WTC11 (cell line): Measurements from ENCODE around the gene SLC26A3. TPM values are rescaled to one million over a fixed set of nuclear protein-coding genes. Genes with fewer than 3 reads are reported as not detected.

Experiments
- ATAC-seq: fragments of 200-7000 bp; cut with Tn5 transposase; 2 replicates; pipeline ENCODE4 v1.10.0; 2021; ENCODE audit warnings: mild to moderate bottlenecking, moderate library complexity
- CTCF ChIA-PET: fragments of 300-600 bp; sonication (Branson Sonifier 250); formaldehyde crosslinking; loops from one replicate; lab custom pipeline; 2021; ENCODE audit warnings: antibody characterized with exemption; lab: Charles Lee
- POLR2A ChIA-PET: fragments of 350-600 bp; sonication (Branson Sonifier 250); formaldehyde crosslinking; loops from one replicate; lab custom pipeline; 2021; ENCODE audit warnings: antibody characterized with exemption; lab: Charles Lee
- DNase-seq: peaks from one replicate; pipeline ENCODE4 v3.0.0; 2021; ENCODE audit warnings: low spot score
- H3K27ac Mint-ChIP-seq: 2 replicates; pipeline ENCODE4 v1.8.0; 2021; ENCODE audit warnings: mixed read lengths
- H3K27me3 Mint-ChIP-seq: 2 replicates; pipeline ENCODE4 v1.8.0; 2021; ENCODE audit warnings: low read depth, mild to moderate bottlenecking, moderate library complexity, mixed read lengths
- H3K36me3 Mint-ChIP-seq: 2 replicates; pipeline ENCODE4 v1.8.0; 2021; ENCODE audit warnings: mixed read lengths
- H3K4me1 Mint-ChIP-seq: 2 replicates; pipeline ENCODE4 v1.8.0; 2022; ENCODE audit warnings: mixed read lengths
- H3K4me3 Mint-ChIP-seq: 2 replicates; pipeline ENCODE4 v1.8.0; 2021; ENCODE audit warnings: mild to moderate bottlenecking, moderate library complexity, mixed read lengths
- H3K9me3 Mint-ChIP-seq: 2 replicates; pipeline ENCODE4 v1.8.0; 2021; ENCODE audit warnings: mixed read lengths
- AFF4 ChIP-seq: sonication (generic); formaldehyde crosslinking; IDR thresholded peaks from 2 replicates; pipeline ENCODE4 v1.8.1; 2023; ENCODE audit warnings: mild to moderate bottlenecking, missing genetic modification reagents, borderline replicate concordance
- ATF2 ChIP-seq: sonication (generic); formaldehyde crosslinking; IDR thresholded peaks from 2 replicates; pipeline ENCODE4 v1.8.1; 2022; ENCODE audit warnings: low read depth, missing genetic modification reagents, borderline replicate concordance
- GABPB1 ChIP-seq: sonication (generic); formaldehyde crosslinking; IDR thresholded peaks from 2 replicates; pipeline ENCODE4 v1.8.1; 2023; ENCODE audit warnings: mild to moderate bottlenecking, missing genetic modification reagents
- GTF2I ChIP-seq: fragments of 250-450 bp; sonication (Bioruptor Pico); conservative IDR thresholded peaks from 2 replicates; pipeline ENCODE4 v1.4.0; 2021; ENCODE audit warnings: mild to moderate bottlenecking
- HMGA2 ChIP-seq: fragments of 250-450 bp; sonication (Bioruptor Pico); IDR thresholded peaks from 2 replicates; pipeline ENCODE4 v1.4.0; 2021; ENCODE audit warnings: mild to moderate bottlenecking, moderate library complexity
- IRF2 ChIP-seq: sonication (generic); formaldehyde crosslinking; IDR thresholded peaks from 2 replicates; pipeline ENCODE4 v1.8.0; 2022; ENCODE audit warnings: low read depth, missing genetic modification reagents, borderline replicate concordance
- MXD4 ChIP-seq: fragments of 250-450 bp; sonication (Bioruptor Pico); IDR thresholded peaks from 2 replicates; pipeline ENCODE4 v1.8.0; 2021; ENCODE audit warnings: mild to moderate bottlenecking, moderate library complexity, borderline replicate concordance
- NFYB ChIP-seq: sonication (generic); formaldehyde crosslinking; conservative IDR thresholded peaks from 2 replicates; pipeline ENCODE4 v1.8.0; 2022; ENCODE audit warnings: low read depth, missing genetic modification reagents
- NR1H2 ChIP-seq: sonication (generic); formaldehyde crosslinking; IDR thresholded peaks from 2 replicates; pipeline ENCODE4 v1.9.0; 2021; ENCODE audit warnings: mild to moderate bottlenecking, moderate library complexity, missing genetic modification reagents
- TCF7 ChIP-seq: sonication (generic); formaldehyde crosslinking; IDR thresholded peaks from 2 replicates; pipeline ENCODE4 v1.8.0; 2022; ENCODE audit warnings: mild to moderate bottlenecking, low read depth, missing genetic modification reagents, moderate library complexity
- TP53 ChIP-seq: sonication (generic); formaldehyde crosslinking; IDR thresholded peaks from 2 replicates; pipeline ENCODE4 v1.8.1; 2023; ENCODE audit warnings: mild to moderate bottlenecking, missing genetic modification reagents
- USF1 ChIP-seq: sonication (generic); formaldehyde crosslinking; IDR thresholded peaks from 2 replicates; pipeline ENCODE4 v1.8.0; 2022; ENCODE audit warnings: mild to moderate bottlenecking, missing genetic modification reagents
- USF2 ChIP-seq: sonication (generic); formaldehyde crosslinking; IDR thresholded peaks from 2 replicates; pipeline ENCODE4 v1.8.1; 2023; ENCODE audit warnings: mild to moderate bottlenecking, missing genetic modification reagents, moderate library complexity
- total RNA-seq: library from RNA; stranded (reverse); gene quantifications from 3 replicates; pipeline ENCODE4 v1.2.3, GENCODE V29; 2021
- TF ChIP-seq, protein P1 (sequence below): sonication (generic); formaldehyde crosslinking; IDR thresholded peaks from 2 replicates; pipeline ENCODE4 v1.8.1; 2023; ENCODE audit warnings: mild to moderate bottlenecking, missing genetic modification reagents, moderate library complexity
- TF ChIP-seq, protein P2 (sequence below): sonication (generic); formaldehyde crosslinking; IDR thresholded peaks from 2 replicates; pipeline ENCODE4 v1.8.0; 2023; ENCODE audit warnings: missing genetic modification reagents
- TF ChIP-seq, protein P3 (sequence below): sonication (generic); formaldehyde crosslinking; IDR thresholded peaks from 2 replicates; pipeline ENCODE4 v1.8.0; 2022; ENCODE audit warnings: mild to moderate bottlenecking, missing genetic modification reagents

The SLC26A3 gene
- total RNA-seq, 1 experiment from 2014 or later, result 0.28 TPM

GRCh38 chr7:107836237-107837144 is 33.5 kb upstream of the SLC26A3 start:
- Mint-ChIP-seq H3K4me1 (no peaks in the 10 kb centered on the region), H3K27me3 (no peaks in the 10 kb centered on the region), H3K9me3 (peaks cover 7% of the 10 kb centered on the region; the same call in 1 of the 2 replicates), H3K36me3 (no peaks in the 10 kb centered on the region), H3K4me3 (no peak overlapping the region), H3K27ac (no peak overlapping the region)
- DNase-seq, result no peak
- ATAC-seq, result no peak
- CTCF ChIA-PET, result no interaction called here
- TF ChIP-seq IRF2 (CRISPR knock-in tag) (no peak), USF2 (CRISPR knock-in tag) (no peak), USF1 (CRISPR knock-in tag) (no peak), TP53 (no peak), HMGA2 (CRISPR knock-in tag) (no peak), GTF2I (CRISPR knock-in tag) (no peak), MXD4 (CRISPR knock-in tag) (no peak), TCF7 (CRISPR knock-in tag) (no peak), NFYB (no peak), NR1H2 (CRISPR knock-in tag) (no peak), AFF4 (no peak), GABPB1 (no peak), ATF2 (no peak)
- TF ChIP-seq, protein P1, sequence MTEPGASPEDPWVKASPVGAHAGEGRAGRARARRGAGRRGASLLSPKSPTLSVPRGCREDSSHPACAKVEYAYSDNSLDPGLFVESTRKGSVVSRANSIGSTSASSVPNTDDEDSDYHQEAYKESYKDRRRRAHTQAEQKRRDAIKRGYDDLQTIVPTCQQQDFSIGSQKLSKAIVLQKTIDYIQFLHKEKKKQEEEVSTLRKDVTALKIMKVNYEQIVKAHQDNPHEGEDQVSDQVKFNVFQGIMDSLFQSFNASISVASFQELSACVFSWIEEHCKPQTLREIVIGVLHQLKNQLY (CRISPR knock-in tag), result no peak
- TF ChIP-seq, protein P2, sequence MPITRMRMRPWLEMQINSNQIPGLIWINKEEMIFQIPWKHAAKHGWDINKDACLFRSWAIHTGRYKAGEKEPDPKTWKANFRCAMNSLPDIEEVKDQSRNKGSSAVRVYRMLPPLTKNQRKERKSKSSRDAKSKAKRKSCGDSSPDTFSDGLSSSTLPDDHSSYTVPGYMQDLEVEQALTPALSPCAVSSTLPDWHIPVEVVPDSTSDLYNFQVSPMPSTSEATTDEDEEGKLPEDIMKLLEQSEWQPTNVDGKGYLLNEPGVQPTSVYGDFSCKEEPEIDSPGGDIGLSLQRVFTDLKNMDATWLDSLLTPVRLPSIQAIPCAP (CRISPR knock-in tag), result no peak
- TF ChIP-seq, protein P3, sequence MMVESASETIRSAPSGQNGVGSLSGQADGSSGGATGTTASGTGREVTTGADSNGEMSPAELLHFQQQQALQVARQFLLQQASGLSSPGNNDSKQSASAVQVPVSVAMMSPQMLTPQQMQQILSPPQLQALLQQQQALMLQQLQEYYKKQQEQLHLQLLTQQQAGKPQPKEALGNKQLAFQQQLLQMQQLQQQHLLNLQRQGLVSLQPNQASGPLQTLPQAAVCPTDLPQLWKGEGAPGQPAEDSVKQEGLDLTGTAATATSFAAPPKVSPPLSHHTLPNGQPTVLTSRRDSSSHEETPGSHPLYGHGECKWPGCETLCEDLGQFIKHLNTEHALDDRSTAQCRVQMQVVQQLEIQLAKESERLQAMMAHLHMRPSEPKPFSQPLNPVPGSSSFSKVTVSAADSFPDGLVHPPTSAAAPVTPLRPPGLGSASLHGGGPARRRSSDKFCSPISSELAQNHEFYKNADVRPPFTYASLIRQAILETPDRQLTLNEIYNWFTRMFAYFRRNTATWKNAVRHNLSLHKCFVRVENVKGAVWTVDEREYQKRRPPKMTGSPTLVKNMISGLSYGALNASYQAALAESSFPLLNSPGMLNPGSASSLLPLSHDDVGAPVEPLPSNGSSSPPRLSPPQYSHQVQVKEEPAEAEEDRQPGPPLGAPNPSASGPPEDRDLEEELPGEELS (CRISPR knock-in tag), result no peak
- POLR2A ChIA-PET, result no interaction called here
